ENCODE results near the gene ITSN1.

The ITSN1 gene

GRCh38 chr21:33748903-33749302 is 106.6 kb downstream of the ITSN1 start:
- in situ Hi-C loops (cut with MboI; ENCODE audit: low sequenced_read_pairs, unreplicated experiment) = no loop called here
- no peak for DNase-seq (ENCODE audit: low spot score)
- no peak for TF ChIP-seq CTCF (IDR thresholded peaks at IDR 0.05; ENCODE audit: borderline replicate concordance, control extremely low read depth, extremely low read depth, insufficient read depth, missing control alignments)

GRCh38 chr21:33750017-33750416 is 107.7 kb downstream of the ITSN1 start:
- in situ Hi-C loops (cut with MboI; ENCODE audit: low sequenced_read_pairs, unreplicated experiment) = no loop called here
- no peak for DNase-seq (ENCODE audit: low spot score)
- no peak for TF ChIP-seq CTCF (IDR thresholded peaks at IDR 0.05; ENCODE audit: borderline replicate concordance, control extremely low read depth, extremely low read depth, insufficient read depth, missing control alignments)

GRCh38 chr21:33751120-33751519 is 108.8 kb downstream of the ITSN1 start:
- TF ChIP-seq CTCF (IDR thresholded peaks at IDR 0.05; ENCODE audit: borderline replicate concordance, control extremely low read depth, extremely low read depth, insufficient read depth, missing control alignments) = no peak
- no peak for DNase-seq (ENCODE audit: low spot score)
- in situ Hi-C loops (cut with MboI; ENCODE audit: low sequenced_read_pairs, unreplicated experiment) = no loop called here

- TF ChIP-seq CTCF (IDR thresholded peaks at IDR 0.05; ENCODE audit: borderline replicate concordance, control extremely low read depth, extremely low read depth, insufficient read depth, missing control alignments) = no peak
- in situ Hi-C loops (cut with MboI; ENCODE audit: low sequenced_read_pairs, unreplicated experiment) = no loop called here
- no peak for DNase-seq (ENCODE audit: low spot score)
Observed at GRCh38 chr21:33751533-33751932, 109.2 kb downstream of the ITSN1 start.

- in situ Hi-C loops (cut with MboI; ENCODE audit: low sequenced_read_pairs, unreplicated experiment) = no loop called here
- no peak for DNase-seq (ENCODE audit: low spot score)
- no peak for TF ChIP-seq CTCF (IDR thresholded peaks at IDR 0.05; ENCODE audit: borderline replicate concordance, control extremely low read depth, extremely low read depth, insufficient read depth, missing control alignments)
Observed at GRCh38 chr21:33752260-33752659, 110.0 kb downstream of the ITSN1 start.

GRCh38 chr21:33753886-33754285 is 111.6 kb downstream of the ITSN1 start:
- DNase-seq (ENCODE audit: low spot score) = no peak
- in situ Hi-C loops (cut with MboI; ENCODE audit: low sequenced_read_pairs, unreplicated experiment) = no loop called here
- TF ChIP-seq CTCF (IDR thresholded peaks at IDR 0.05; ENCODE audit: borderline replicate concordance, control extremely low read depth, extremely low read depth, insufficient read depth, missing control alignments) = no peak

- in situ Hi-C loops (cut with MboI; ENCODE audit: low sequenced_read_pairs, unreplicated experiment) = no loop called here
- DNase-seq (ENCODE audit: low spot score) = no peak
- no peak for TF ChIP-seq CTCF (IDR thresholded peaks at IDR 0.05; ENCODE audit: borderline replicate concordance, control extremely low read depth, extremely low read depth, insufficient read depth, missing control alignments)
Observed at GRCh38 chr21:33754481-33754880, 112.2 kb downstream of the ITSN1 start.

All from GM13976 (cell line).